HG02763 (cell line): ENCODE results near the gene RABGGTB.
A peak's percentile ranks its signal among the peaks of the same experiment; 100 is the strongest.
"Not testable (repeated sequence)": the region's sequence is repeated elsewhere in the genome, so short reads cannot be mapped to it uniquely, and the experiment has no call there.

Experiments
- ATAC-seq: cut with Tn5 transposase; IDR thresholded peaks from one replicate; pipeline ENCODE4 v1.9.1; 2021; ENCODE audit warnings: mild to moderate bottlenecking, moderate library complexity; ENCODE audit not compliant: unreplicated experiment

The RABGGTB gene

DNA sequence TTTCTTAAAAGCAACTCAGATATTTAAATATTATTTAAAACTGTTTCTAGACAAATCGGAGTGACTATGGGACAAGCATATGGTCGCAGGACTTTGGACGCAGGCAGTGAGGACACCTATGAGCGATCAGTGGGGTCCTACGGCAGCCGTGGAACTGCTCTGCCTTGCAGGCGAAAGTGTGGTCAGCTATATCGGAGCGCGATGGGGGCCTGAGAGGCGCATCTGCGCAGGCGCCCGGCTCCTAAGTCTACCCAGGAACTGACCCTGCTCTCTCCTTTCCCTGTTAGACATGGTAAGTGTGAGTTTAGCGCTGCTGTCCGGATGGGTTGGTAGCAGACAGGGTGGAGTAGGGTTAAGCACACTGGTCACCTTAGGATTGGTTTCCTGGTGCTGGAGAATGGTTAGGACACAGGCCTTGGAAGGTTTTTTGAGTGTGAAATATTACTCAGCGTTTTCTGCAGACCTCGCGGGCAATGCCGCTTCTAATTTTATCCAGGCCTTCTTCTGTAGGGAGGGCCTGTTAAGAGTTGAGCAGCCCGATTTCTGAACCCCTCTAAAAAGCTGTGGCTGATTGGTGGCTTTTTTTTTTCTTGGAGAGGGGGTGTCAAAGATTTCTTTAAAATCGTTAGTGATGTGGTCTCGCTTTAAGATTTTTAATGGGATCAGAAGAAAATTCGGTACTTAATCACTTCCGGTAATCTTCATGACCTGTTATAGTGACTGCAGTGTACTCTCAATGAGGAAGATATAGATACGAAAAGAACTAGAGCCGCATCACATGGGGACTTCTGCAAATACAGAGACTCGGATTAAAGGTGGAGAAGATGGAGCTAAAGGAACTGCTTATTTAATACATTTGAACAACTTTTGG lies at the start of gene RABGGTB:
Gene RABGGTB (plus strand): TSS at position 274 of the 871 bp plus-strand sequence. CDS start 16 bp downstream, at position 290.
- peak; percentile 75 for ATAC-seq

GRCh38 chr1:75742047-75742625 lies 43.9 kb upstream of the RABGGTB start:
- no peak for ATAC-seq

DNA sequence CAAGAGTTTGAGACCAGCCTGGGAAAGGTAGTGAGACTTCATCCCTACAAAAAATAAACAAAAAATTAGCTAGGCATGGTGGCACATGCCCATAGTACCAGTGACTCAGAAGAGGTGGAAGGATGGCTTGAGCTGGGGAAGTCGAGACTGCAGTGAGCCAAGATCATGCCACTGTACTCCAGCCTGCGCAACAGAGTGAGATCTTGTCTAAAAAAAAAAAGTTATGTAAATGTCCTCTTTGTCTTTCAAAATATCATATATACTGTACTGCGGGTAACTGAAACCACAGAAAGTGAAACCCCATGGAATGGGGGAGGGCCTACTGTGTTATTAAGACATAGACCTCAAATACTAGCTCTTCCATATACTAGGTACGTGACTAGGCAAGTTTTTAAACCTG lies 40.8 kb upstream of the RABGGTB start:
- peak; percentile 72 for ATAC-seq

DNA sequence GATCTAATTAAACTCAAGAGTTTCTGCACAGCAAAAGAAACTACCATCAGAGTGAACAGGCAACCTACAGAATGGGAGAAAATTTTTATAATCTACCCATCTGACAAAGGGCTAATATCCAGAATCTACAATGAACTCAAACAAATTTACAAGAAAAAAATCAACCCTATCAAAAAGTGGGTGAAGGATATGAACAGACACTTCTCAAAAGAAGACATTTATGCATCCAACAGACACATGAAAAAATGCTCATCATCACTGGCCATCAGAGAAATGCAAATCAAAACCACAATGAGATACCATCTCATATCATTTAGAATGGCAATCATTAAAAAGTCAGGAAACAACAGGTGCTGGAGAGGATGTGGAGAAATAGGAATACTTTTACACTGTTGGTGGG lies 28.8 kb upstream of the RABGGTB start:
- not testable (repeated sequence) for ATAC-seq

DNA sequence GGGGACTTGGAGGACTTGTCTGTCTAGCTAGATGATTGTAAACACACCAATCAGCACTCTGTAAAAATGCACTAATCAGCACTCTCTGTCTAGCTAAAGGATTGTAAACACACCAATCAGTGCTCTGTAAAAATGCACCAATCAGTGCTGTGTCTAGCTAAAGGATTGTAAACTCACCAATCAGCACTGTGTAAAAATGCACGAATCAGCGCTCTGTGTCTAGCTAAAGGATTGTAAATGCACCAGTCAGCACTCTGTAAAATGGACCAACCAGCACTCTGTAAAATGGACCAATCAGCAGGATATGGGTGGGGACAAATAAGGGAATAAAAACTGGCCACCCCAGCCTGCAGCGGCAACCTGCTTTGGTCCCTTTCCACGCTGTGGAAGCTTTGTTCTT lies 27.5 kb upstream of the RABGGTB start:
- not testable (repeated sequence) for ATAC-seq

DNA sequence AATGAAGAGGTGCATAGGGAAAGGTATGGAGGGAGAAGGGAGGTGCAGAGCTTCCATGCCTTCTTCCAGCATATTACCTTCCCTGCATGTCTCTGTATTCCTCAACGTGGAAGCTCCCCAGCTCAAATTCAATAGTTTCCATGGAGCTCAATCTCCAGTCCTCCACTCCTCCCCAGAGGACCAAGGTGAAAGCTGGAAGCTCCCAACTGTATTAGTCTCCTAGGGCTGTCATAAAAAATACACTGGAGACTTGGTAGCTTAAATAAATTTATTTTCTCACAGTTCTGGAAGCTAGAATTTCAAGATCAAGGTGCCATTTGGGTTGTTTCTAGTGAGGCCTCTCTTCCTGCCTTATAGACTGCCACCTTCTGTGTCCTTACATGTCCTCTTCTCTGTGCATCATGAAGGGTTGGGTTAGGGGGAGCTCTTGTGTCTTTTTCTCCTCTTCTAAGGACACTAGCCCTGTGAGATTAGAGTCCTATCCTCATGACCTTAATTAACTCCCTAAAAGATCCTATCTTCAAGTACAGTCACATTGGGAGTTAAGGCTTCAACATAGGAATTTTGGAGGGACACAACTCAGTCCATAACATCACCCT lies 21.9 kb upstream of the RABGGTB start:
- ATAC-seq: no peak

DNA sequence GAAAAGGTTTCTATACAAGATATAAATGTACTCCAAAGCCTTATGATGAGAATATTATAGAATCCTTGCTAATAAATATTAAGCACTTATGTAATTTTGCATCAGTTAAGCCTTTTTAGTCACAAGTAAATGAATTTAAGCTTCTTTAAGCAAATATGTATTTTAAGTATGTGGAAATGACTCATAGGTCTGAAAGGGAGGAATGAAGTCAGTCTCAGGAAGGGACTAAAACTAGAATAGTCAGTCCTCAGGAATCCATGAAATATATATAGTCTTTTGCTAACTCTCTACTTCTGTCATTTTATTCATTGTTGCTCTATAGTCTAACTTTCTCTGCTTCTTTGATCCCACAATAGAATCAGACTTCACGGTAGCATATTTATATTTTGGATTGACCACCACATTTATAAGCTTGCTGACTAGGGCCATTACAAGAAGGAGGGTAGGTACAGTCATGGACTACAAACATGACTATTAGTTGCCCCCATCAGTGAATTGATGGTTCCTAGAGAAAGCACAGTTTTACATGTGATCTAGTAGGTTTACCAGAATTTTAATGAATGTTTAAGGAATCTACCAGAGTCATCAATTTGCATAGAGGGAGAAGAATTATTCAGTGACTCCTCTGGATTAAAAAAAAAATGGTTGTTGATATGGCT lies 20.2 kb upstream of the RABGGTB start:
- no peak for ATAC-seq

- no peak for ATAC-seq
Measured at GRCh38 chr1:75768016-75768415, 18.0 kb upstream of the RABGGTB start.

DNA sequence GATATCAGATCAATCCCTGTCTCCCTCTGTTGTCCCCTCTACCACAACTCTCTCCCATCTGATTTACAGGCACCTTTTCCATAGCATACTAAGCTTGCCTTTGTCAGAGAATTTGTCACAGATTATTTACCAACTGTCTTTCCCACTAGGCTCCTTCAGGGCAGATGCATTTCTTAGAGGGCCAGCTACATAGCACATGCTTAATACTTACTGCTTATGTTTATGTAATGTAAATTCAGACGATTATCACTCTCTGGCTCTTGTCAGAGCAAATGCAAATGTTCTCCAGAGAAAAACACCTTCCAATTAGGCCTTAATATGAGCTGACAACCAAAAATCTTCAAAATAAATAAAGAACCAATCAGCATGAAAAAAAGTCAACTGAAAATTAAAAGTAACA lies 15.3 kb upstream of the RABGGTB start:
- no peak for ATAC-seq

DNA sequence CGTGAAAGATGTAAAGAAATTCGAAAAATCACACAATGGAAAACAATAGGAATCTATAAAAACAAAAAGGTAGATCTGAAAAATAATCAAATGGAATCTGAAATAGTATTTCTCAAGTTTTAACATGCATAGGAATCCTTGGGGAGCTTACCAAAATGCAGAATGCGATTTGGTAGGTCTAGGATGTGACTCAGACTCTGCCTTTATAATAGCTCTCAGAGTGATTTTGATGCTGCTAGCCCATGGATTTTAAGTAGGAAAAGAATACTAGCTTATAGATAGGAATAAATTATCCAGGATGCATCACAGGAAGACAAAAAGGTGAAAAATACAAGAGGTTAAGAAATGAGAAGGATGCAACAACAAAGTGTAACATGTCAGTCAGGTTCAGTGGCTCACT lies 14.1 kb upstream of the RABGGTB start:
- ATAC-seq: no peak

DNA sequence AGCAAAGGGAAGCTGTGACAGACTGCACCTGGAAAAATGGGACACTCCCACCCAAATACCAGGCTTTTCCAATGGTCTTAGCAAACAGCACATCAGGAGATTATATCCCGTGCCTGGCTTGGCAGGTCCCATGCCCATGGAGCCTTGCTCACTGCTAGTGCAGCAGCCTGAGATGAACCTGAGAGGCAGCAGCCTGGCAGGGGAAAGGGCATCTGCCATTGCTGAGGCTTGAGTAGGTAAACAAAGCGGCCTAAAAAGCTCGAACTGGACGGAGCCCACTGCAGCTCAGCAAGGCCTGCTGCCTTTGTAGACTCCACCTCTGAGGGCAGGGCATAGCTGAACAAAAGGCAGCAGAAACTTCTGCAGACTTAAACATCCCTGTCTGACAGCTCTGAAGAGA lies 8.2 kb upstream of the RABGGTB start:
- ATAC-seq: not testable (repeated sequence)

DNA sequence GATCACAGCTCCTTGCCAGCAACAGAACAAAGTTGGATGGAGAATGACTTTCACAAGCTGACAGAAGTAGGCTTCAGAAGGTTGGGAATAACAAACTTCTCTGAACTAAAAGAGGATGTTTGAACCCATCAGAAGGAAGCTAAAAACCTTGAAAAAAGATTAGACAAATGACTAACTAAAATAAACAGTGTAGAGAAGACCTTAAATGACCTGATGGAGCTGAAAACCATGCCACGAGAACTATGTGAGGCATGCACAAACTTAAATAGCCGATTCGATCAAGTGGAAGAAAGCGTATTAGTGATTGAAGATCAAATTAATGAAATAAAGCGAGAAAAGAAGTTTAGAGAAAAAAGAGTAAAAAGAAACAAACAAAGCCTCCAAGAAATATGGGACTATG lies 7.4 kb upstream of the RABGGTB start:
- ATAC-seq: not testable (repeated sequence)

DNA sequence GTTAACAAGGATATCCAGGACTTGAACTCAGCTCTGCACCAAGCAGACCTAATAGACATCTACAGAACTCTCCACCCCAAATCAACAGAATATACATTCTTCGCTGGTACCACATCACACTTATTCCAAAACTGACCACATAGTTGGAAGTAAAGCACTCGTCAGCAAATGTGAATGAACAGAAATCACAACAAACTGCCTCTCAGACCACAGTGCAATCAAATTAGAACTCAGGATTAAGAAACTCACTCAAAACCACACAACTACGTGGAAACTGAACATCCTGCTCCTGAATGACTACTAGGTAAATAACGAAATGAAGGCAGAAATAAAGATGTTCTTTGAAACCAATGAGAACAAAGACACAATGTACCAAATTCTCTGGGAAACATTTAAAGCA lies 5.9 kb upstream of the RABGGTB start:
- not testable (repeated sequence) for ATAC-seq

GRCh38 chr1:75783920-75784319 lies 2.1 kb upstream of the RABGGTB start:
- ATAC-seq: not testable (repeated sequence)

GRCh38 chr1:75785320-75785982 lies 605 bp upstream of the RABGGTB start:
- peak; percentile 15 for ATAC-seq

DNA sequence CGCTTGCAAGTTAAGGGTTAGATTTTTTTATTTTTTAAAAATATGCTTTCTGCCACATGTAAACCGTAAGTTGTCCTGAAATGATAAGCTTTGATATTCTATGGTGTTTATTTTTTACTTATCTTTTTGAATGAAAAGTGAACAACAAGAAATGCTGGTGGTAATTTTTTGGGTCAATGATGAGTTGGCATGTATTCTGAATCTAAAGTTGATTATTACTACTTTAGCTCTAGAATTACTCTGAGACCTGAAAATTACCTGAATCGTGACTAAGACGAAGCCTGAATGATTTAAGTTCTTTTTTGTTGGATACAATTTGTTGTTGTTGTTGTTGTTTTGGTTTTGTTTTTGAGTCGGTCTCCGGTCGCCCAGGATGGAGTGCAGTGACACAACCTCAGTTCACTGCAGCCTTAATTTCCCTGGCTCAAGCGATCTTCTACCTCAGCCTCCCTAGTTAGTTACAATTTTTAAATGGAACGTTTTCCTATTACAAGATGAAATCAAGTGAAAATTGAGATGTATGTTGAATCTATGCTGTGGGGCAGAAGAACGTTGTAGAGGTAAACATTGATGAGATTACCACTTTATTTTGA lies 941 bp downstream of the RABGGTB start:
- ATAC-seq: no peak

DNA sequence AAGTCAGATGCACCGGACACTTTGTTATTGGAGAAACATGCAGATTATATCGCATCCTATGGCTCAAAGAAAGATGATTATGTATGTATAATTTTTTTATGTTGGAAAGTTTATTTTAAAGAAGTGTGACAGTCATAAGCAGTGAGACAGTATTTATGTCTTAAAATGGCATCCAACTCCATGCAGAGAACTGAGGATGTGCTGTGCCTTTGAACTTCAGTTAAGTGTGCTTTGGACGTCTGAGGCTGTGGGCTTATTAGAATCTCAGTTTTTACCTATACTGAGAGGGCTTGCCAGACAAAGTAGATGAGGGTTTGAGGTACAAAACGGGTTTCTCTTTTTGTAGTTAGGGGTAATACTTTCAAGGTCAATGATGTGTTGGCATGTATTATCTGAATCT lies 1.5 kb downstream of the RABGGTB start:
- ATAC-seq: no peak

DNA sequence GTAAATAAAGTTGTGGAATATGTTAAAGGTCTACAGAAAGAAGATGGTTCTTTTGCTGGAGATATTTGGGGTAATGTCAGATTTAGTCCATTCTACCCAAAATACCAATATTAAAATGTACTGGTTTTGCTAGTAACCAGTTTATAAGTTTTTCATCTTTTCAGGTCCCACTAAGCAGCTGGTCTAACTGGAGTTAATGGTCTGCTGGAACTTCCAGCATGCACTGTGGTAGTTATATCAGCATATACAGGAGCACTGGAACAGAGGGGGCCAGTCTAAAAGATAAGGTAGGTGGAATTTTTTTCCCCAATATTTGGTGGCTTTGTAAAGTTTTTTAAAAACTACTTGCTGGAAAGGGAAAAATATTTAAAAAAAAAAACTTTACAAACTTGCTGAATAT lies 3.9 kb downstream of the RABGGTB start:
- ATAC-seq: no peak

- no peak for ATAC-seq
Measured at GRCh38 chr1:75791022-75791421, 5.0 kb downstream of the RABGGTB start.

DNA sequence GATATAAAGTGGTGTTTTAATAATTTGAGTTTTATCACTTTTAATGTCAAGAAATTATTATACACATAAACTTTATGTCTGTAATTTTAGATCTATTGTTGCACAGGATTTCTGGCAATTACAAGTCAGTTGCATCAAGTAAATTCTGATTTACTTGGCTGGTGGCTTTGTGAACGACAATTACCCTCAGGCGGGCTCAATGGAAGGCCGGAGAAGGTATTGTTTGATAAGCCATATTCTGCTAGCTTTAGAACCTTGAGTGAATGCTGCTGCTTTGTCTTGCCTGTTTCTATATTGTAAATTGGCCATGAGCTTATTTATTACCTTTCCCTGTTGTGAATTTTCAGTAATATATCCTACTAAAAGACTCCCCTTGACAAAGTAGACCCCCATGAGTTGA lies 6.0 kb downstream of the RABGGTB start:
- no peak for ATAC-seq

DNA sequence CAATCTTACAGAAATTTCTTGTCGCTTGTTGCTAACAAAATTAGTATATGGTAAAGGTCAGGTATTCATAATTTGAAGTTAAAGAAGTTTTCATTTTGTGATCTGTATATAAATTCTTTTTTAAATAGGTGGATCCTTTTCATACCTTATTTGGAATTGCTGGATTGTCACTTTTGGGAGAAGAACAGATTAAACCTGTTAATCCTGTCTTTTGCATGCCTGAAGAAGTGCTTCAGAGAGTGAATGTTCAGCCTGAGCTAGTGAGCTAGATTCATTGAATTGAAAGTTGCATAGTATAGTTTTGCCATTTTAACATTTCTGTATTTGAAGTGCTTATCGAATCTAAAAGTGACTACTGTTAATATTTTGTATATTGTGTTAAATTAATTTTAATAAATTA lies 8.3 kb downstream of the RABGGTB start:
- no peak for ATAC-seq
